Stimulated activated CD4-positive, alpha-beta T cell treated with anti-CD3 and anti-CD28 coated beads, Interleukin-12 subunit alpha, Interleukin-12 subunit beta, amount 100 ng/mL, for 48 hours (primary cell): Measurements from ENCODE around the gene ARFGAP1.

Experiments used
- DNase-seq, 3 donors: peaks; one replicate each; pipeline ENCODE4 v3.0.0-alpha.2; 2020; ENCODE audit warnings: low read depth in 2 of 3, low spot score in 1 of 3

ARFGAP1 gene

DNA sequence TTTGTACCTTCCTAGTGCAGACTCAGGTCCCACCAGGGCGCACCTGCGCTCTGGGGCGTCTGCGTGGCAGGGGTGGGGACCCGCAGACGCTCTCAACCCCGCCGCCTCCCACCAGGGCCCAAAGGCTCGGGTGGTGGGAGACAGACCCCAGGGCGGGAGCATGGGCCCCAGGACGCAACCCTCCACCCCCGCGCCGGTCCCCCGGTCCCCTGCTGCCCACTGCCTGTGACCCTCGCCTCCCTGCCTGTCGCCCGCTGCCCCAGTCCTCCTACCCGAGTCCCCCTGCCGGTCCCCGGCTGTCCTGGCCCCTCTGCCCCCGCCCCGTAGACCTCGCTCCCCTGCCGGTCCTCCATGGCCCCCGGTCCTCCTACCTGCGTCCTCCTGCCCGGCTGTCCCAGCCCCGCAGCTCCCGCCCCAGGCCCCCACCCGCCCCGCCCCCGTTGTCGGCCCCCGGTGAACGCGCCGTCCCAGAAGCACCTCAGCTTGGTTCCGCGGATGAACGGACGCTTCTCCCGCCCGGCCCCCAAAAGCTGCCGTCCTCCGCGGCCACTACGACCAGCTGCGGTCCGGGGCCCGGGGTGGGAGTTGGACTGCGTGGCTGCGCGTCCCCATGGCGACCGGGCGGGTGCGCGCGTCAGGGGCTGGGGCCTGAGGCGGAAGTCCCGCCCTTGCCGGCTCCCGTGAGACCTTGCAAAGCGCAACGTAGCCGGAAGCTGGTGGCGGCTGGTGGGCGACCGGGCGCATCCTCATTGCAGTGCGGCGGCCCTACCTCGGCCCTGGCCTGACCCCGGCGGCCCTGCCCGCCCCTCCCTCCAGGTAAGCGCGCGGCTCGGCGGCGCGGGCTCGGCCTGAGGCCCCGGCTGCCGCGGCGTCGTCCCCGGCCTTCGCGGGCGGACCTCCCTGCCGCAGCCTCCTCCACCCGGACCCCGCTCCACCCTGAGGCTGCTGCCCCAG is at the start of gene ARFGAP1:
Gene ARFGAP1, plus strand, starts transcription at position 709 of the 954 bp plus-strand sequence. CDS start 2,768 bp downstream, outside the sequence.
- peak; percentile 76 to 88 (median 80) for DNase-seq

GRCh38 chr20:63223121-63223825 is 49.3 kb upstream of the ARFGAP1 start:
- peak in 1 of 3 donors; percentile 40 for DNase-seq

DNA sequence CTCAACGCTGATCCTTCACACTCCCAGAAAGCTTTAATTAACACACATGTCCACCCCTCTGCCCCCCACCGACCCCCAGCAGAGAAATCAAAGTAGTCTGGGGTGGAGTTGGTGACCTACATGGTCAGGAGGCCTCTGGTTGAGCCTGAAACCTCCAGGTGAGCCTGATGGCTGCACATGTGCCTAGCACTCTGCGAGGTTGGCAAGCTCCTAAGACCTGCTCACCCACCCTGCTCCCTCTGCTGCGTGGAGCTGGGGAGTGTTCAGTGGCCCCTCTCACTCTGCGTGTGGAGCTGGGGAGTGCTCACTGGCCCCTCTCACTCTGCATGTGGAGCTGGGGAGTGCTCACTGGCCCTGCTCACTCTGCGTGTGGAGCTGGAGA is 48.8 kb upstream of the ARFGAP1 start:
- DNase-seq: no peak

DNA sequence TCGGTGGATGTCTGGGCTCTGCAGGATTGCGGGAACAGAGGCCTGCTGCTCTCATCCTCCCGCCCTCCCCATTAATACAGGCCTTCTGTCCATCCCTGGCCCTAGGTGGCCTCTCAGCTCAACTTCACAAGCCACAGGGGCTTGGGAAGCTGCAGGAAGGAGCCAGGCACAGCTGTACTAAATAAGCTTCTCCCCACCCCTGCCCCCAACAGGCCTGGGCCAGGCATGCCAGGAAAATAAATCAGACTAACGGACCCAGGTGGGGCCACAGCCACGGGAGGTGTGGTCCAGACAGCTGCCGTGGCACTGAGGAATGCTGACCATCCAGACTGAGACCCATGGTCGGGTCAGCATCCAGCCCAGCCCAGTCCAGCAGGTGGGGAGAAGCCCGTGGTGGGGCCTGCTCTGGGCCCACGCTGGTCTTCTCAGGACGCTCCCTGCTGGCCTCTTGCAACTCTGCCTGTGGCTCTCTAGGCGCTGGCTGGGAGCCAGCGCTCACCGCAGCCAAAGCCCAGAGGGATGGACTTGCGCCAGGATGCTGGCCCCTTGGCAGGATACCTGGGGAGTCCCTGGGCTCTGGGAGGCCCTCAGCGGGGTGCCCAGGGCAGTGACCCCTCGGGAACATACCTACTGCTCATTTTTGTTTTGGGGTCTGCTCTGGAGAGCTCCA is 48.1 kb upstream of the ARFGAP1 start:
- DNase-seq: no peak

GRCh38 chr20:63225082-63225454 is 47.5 kb upstream of the ARFGAP1 start:
- no peak for DNase-seq

GRCh38 chr20:63226042-63226943 is 46.3 kb upstream of the ARFGAP1 start:
- DNase-seq: no peak

GRCh38 chr20:63227260-63227659 is 45.4 kb upstream of the ARFGAP1 start:
- DNase-seq: no peak

GRCh38 chr20:63228806-63229205 is 43.8 kb upstream of the ARFGAP1 start:
- no peak for DNase-seq

DNA sequence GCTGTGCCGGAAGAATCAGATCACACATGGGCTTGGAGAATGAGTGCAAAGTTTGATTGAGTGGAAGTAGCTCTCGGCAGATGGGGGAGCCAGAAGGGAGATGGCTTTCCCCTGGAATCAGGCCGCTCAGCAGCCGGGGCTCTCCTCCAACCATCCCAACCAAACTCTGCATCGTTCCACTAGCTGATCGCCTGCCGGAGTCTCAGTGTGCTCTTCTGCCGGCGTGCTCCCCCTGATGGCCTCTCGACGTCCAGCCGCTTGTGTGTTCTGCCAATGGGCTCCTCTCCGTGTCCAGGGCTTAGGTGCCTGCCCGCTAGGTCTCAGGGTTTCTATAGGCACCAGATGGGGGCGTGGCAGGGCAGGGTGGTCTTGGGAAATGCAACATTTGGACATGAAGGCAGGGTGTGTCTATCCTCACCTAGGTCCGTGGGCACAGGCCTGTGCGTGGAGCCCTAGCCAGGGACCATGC is 41.8 kb upstream of the ARFGAP1 start:
- DNase-seq: no peak

- DNase-seq: no peak
These were observed 40.2 kb upstream of the ARFGAP1 start for GRCh38 chr20:63232235-63233060.

DNA sequence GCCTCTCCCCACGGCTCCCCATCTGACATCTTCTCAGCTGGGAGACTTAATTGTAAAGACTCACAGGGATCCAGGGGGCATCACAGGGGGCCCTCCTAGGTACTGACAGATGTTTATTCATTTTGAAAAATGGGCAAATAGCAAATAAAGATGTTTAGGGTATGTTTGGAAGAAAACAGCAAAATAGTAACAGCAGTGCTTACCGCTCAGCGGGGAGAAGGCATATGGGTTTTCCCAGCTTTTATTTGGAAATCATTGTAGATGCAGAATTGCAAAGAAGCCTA is 39.6 kb upstream of the ARFGAP1 start:
- DNase-seq: no peak

- no peak for DNase-seq
These were observed 38.7 kb upstream of the ARFGAP1 start for GRCh38 chr20:63233924-63234323.

DNA sequence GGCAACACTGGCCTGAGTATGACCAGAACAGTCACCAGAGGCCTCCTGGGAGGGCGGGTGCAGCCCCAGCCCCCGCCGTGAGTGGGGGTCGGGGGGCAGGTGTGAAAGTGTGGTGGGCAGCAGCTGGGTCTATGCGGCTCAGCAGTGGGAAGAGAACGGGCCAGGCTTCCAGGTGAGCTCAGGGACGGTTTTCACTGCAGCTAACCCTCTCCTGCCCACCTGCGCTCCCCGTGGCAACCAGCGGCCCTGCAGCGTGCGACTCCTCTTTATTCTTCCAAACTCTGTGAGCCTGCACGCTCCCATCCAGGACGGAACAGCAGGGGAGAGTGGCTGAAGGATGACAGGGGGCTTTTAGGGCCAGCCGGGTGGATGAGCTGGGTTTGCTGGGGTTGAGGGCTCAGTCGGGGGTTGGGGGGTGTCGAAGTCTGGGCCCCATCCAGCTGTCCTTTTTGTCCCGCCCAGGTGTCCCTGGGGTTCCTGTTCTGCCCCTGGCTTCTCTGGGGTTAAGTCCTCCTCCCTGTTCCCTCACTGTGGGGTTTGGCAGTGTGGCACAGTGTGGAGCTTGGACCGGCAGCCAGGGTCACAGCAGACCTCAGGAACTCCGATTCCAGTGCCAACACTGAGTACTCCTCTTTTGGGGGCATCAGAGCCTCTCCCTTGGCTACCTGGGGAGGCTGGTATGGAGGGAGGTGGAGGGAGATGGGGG is 37.8 kb upstream of the ARFGAP1 start:
- DNase-seq: no peak

DNA sequence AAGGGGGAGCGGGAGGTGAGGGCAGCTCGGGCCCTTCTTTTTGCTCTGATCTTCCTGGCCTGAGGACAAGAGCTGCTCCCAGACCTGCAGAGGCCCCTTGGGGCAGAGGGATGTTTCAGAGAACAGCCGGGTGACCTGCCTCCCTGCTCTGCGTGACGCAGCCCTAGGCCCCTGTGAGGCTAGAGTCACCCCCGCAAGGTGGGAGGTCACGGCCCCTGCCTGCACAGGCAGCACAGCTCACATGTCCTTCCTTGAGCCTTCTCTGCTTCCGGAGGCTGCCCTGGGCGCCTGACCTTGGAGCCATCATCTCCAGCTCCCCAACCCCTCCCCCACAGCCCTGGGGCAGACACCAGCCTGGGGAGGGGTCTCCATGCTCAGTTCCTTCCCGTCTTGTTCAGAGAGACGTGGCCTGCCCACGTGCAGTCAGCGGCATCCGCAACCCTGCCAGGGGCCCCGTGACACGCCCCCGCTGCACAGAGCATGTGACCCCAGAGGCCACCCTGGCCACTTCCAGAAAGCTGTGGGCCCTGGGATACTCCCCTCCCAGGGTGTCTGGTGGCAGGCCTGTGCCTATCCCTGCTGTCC is 37.1 kb upstream of the ARFGAP1 start, which contains the start of gene BIRC7:
Gene BIRC7, plus strand, starts transcription at position 507 of the 585 bp plus-strand sequence. CDS start 192 bp downstream, outside the sequence.
- DNase-seq: no peak

GRCh38 chr20:63236116-63236837 is 36.3 kb upstream of the ARFGAP1 start:
- DNase-seq: no peak

- DNase-seq: no peak
These were observed 34.6 kb upstream of the ARFGAP1 start for GRCh38 chr20:63238031-63238430.

GRCh38 chr20:63238514-63239125 is 34.0 kb upstream of the ARFGAP1 start:
- no peak for DNase-seq

DNA sequence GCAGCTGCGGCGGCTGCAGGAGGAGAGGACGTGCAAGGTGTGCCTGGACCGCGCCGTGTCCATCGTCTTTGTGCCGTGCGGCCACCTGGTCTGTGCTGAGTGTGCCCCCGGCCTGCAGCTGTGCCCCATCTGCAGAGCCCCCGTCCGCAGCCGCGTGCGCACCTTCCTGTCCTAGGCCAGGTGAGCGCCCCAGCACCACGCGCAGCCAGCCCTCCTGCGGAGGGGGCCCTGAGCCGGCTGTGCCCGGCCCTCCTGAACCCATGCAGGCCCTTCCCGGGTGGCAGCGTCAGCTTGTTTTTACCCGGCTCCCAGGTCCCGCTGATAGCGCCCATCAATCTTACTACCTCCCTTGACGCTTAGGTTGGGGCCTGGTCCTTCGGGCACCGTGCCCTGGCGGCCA is 33.2 kb upstream of the ARFGAP1 start:
- no peak for DNase-seq
